Neural cell (in vitro differentiated cells): ENCODE results near the gene CERT1. TPM values are rescaled to one million over a fixed set of nuclear protein-coding genes. Genes with fewer than 3 reads are reported as not detected.

Experiments
- H2AFZ ChIP-seq: fragments of 200-600, 300-800 bp; sonication (generic), shearing (Covaris generic); 2 replicates; pipeline ENCODE4 v1.6.0; 2014; ENCODE audit warnings: low read depth, mild to moderate bottlenecking, antibody characterized with exemption, low read length, moderate library complexity
- H3F3A ChIP-seq: fragments of 200-600 bp; shearing (Covaris generic); 2 replicates; pipeline ENCODE4 v1.6.1; 2016; ENCODE audit warnings: mild to moderate bottlenecking, moderate library complexity, mixed read lengths, antibody characterized with exemption, low read length; ENCODE audit not compliant: insufficient read depth, poor library complexity, severe bottlenecking
- H3K27ac ChIP-seq: fragments of 200-600, 300-800 bp; sonication (generic), shearing (Covaris generic); 2 replicates; pipeline ENCODE4 v1.5.1; 2014; ENCODE audit warnings: mild to moderate bottlenecking, low read length, moderate library complexity
- H3K27me3 ChIP-seq: fragments of 300-800, 200-600 bp; sonication (generic), shearing (Covaris generic); 2 replicates; pipeline ENCODE4 v1.6.0; 2014; ENCODE audit warnings: mild to moderate bottlenecking, low read depth, low read length, moderate library complexity; ENCODE audit not compliant: insufficient read depth
- H3K36me3 ChIP-seq: fragments of 300-800, 200-600 bp; sonication (generic), shearing (Covaris generic); 2 replicates; pipeline ENCODE4 v1.5.1; 2014; ENCODE audit warnings: mild to moderate bottlenecking, antibody characterized with exemption, low read length, moderate library complexity; ENCODE audit not compliant: insufficient read depth
- H3K4me2 ChIP-seq: fragments of 300-800, 200-600 bp; sonication (generic), shearing (Covaris generic); 2 replicates; pipeline ENCODE4 v1.6.0; 2014; ENCODE audit warnings: mild to moderate bottlenecking, low read length
- H3K4me3 ChIP-seq: fragments of 300-800, 200-600 bp; sonication (generic), shearing (Covaris generic); 2 replicates; pipeline ENCODE4 v1.5.1; 2014; ENCODE audit warnings: mild to moderate bottlenecking, low read length, moderate library complexity
- H3K79me2 ChIP-seq: fragments of 200-600 bp; shearing (Covaris generic); replicated peaks from 2 replicates; pipeline ENCODE4 v1.6.0; 2014; ENCODE audit warnings: mild to moderate bottlenecking, low read length, moderate library complexity; ENCODE audit not compliant: insufficient read depth
- H3K9ac ChIP-seq: fragments of 300-800, 200-600 bp; sonication (generic), shearing (Covaris generic); 2 replicates; pipeline ENCODE4 v1.6.1; 2016; ENCODE audit warnings: mild to moderate bottlenecking, low read length, mixed read lengths
- H3K9me2 ChIP-seq: fragments of 200-600 bp; shearing (Covaris generic); 2 replicates; pipeline ENCODE4 v1.6.1; 2016; ENCODE audit warnings: mild to moderate bottlenecking, low read length, mixed read lengths; ENCODE audit not compliant: insufficient read depth
- H3K9me3 ChIP-seq: fragments of 200-600, 300-800 bp; sonication (generic), shearing (Covaris generic); 2 replicates; pipeline ENCODE4 v1.6.1; 2016; ENCODE audit warnings: mild to moderate bottlenecking, mixed run types, low read length, moderate library complexity, mixed read lengths
- H4K20me1 ChIP-seq: fragments of 200-600 bp; shearing (Covaris generic); 2 replicates; pipeline ENCODE4 v1.6.1; 2016; ENCODE audit warnings: mild to moderate bottlenecking, mixed run types; ENCODE audit not compliant: insufficient read depth
- EP300 ChIP-seq: fragments of 450-650 bp; conservative IDR thresholded peaks from 2 replicates; pipeline ENCODE4 v1.6.1; 2014; ENCODE audit warnings: antibody characterized with exemption, mild to moderate bottlenecking, moderate library complexity; ENCODE audit not compliant: poor library complexity, severe bottlenecking
- EZH2 ChIP-seq: fragments of 200-600, 300-800 bp; shearing (Covaris generic), sonication (generic); IDR thresholded peaks from 2 replicates; pipeline ENCODE4 v1.6.1; 2014; ENCODE audit warnings: antibody characterized with exemption, low read length, borderline replicate concordance, mild to moderate bottlenecking; ENCODE audit not compliant: insufficient read depth, poor library complexity, severe bottlenecking
- MXI1 ChIP-seq: fragments of 450-650 bp; conservative IDR thresholded peaks from 2 replicates; pipeline ENCODE4 v1.6.1; 2014; ENCODE audit warnings: antibody characterized with exemption, mild to moderate bottlenecking; ENCODE audit not compliant: poor library complexity, severe bottlenecking
- POLR2AphosphoS5 ChIP-seq: IDR thresholded peaks from 2 replicates; pipeline ENCODE4 v1.6.1; 2012
- RAD21 ChIP-seq: fragments of 450-650 bp; conservative IDR thresholded peaks from 2 replicates; pipeline ENCODE4 v1.6.1; 2014; ENCODE audit warnings: antibody characterized with exemption, mild to moderate bottlenecking, moderate library complexity
- SMC3 ChIP-seq: fragments of 450-650 bp; conservative IDR thresholded peaks from 2 replicates; pipeline ENCODE4 v1.6.1; 2014; ENCODE audit warnings: antibody characterized with exemption, mild to moderate bottlenecking, moderate library complexity; ENCODE audit not compliant: poor library complexity
- TAF1 ChIP-seq: IDR thresholded peaks from 2 replicates; pipeline ENCODE4 v1.6.1; 2012; ENCODE audit warnings: low read depth
- polyA plus RNA-seq: library from polyadenylated mRNA; depleted of rRNA; stranded (reverse); fragments of >200 nt; gene quantifications from 2 replicates; pipeline ENCODE4 v1.2.3, GENCODE V29; 2014
- TF ChIP-seq, protein P1 (sequence below): IDR thresholded peaks from 2 replicates; pipeline ENCODE4 v1.6.1; 2012; ENCODE audit warnings: borderline replicate concordance
- TF ChIP-seq, protein P2 (sequence below): fragments of 450-650 bp; IDR thresholded peaks from 2 replicates; pipeline ENCODE4 v1.5.1; 2014; ENCODE audit warnings: antibody characterized with exemption, mild to moderate bottlenecking, moderate library complexity; ENCODE audit not compliant: poor library complexity, severe bottlenecking

The CERT1 gene
- polyA plus RNA-seq, 1 donor from 2014 or later: 24.3 TPM

DNA sequence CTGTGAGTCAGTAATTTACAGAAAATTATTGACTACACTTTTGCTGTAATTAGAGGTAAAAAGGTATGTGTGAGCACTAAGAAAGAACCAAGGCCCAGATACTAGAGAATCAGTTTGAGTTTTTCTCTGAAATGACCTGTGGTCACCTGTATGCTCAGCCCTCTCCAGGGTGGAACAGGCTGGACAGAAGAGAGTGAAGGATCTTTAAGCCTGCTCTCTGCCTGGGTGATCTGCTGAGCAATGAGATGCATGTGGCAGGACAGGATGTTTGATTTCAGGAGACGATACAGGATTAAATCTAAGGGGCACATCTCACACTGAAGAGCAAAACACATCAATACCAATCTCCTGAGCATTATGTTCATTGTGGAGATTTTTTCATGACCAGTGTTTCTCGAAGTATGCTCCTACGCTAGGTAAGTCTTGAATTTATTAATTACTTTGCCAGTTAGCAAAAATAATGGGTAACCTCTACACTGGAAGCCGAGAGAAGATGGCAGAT lies 148.9 kb downstream of the CERT1 start:
- no peaks in the 10 kb centered on the region for H3K9me2 ChIP-seq

DNA sequence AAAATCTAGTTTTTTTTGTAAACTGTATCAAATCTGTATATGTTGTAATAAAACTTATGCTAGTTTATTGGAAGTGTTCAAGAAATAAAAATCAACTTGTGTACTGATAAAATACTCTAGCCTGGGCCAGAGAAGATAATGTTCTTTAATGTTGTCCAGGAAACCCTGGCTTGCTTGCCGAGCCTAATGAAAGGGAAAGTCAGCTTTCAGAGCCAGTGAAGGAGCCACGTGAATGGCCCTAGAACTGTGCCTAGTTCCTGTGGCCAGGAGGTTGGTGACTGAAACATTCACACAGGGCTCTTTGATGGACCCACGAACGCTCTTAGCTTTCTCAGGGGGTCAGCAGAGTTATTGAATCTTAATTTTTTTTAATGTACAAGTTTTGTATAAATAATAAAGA lies 150.1 kb downstream of the CERT1 start:
- peaks cover 3% of the 10 kb centered on the region for H3F3A ChIP-seq
- H3K9ac ChIP-seq: no peak overlapping the region
- H3K4me2 ChIP-seq: no peak overlapping the region
- no peaks in the 10 kb centered on the region for H3K9me2 ChIP-seq
- TF ChIP-seq TAF1: no peak
- TF ChIP-seq RAD21: no peak
- TF ChIP-seq, protein P1, sequence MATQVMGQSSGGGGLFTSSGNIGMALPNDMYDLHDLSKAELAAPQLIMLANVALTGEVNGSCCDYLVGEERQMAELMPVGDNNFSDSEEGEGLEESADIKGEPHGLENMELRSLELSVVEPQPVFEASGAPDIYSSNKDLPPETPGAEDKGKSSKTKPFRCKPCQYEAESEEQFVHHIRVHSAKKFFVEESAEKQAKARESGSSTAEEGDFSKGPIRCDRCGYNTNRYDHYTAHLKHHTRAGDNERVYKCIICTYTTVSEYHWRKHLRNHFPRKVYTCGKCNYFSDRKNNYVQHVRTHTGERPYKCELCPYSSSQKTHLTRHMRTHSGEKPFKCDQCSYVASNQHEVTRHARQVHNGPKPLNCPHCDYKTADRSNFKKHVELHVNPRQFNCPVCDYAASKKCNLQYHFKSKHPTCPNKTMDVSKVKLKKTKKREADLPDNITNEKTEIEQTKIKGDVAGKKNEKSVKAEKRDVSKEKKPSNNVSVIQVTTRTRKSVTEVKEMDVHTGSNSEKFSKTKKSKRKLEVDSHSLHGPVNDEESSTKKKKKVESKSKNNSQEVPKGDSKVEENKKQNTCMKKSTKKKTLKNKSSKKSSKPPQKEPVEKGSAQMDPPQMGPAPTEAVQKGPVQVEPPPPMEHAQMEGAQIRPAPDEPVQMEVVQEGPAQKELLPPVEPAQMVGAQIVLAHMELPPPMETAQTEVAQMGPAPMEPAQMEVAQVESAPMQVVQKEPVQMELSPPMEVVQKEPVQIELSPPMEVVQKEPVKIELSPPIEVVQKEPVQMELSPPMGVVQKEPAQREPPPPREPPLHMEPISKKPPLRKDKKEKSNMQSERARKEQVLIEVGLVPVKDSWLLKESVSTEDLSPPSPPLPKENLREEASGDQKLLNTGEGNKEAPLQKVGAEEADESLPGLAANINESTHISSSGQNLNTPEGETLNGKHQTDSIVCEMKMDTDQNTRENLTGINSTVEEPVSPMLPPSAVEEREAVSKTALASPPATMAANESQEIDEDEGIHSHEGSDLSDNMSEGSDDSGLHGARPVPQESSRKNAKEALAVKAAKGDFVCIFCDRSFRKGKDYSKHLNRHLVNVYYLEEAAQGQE: no peak
- no peak for TF ChIP-seq EZH2
- TF ChIP-seq MXI1: no peak
- no peak for TF ChIP-seq EP300
- TF ChIP-seq POLR2AphosphoS5: no peak
- TF ChIP-seq SMC3: no peak
- TF ChIP-seq, protein P2, sequence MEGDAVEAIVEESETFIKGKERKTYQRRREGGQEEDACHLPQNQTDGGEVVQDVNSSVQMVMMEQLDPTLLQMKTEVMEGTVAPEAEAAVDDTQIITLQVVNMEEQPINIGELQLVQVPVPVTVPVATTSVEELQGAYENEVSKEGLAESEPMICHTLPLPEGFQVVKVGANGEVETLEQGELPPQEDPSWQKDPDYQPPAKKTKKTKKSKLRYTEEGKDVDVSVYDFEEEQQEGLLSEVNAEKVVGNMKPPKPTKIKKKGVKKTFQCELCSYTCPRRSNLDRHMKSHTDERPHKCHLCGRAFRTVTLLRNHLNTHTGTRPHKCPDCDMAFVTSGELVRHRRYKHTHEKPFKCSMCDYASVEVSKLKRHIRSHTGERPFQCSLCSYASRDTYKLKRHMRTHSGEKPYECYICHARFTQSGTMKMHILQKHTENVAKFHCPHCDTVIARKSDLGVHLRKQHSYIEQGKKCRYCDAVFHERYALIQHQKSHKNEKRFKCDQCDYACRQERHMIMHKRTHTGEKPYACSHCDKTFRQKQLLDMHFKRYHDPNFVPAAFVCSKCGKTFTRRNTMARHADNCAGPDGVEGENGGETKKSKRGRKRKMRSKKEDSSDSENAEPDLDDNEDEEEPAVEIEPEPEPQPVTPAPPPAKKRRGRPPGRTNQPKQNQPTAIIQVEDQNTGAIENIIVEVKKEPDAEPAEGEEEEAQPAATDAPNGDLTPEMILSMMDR: no peak
- no peaks in the 10 kb centered on the region for H4K20me1 ChIP-seq
- no peak overlapping the region for H3K4me3 ChIP-seq
- no peak overlapping the region for H2AFZ ChIP-seq
- peaks cover 37% of the 10 kb centered on the region for H3K36me3 ChIP-seq
- H3K9me3 ChIP-seq: no peaks in the 10 kb centered on the region
- no peak overlapping the region for H3K27ac ChIP-seq
- H3K79me2 ChIP-seq: no peaks in the 10 kb centered on the region
- no peaks in the 10 kb centered on the region for H3K27me3 ChIP-seq

More for the DNA sequence above, 148.9 kb downstream of the CERT1 start:
- no peaks in the 10 kb centered on the region for H3K27me3 ChIP-seq
- H3K36me3 ChIP-seq: peaks cover 27% of the 10 kb centered on the region
- H3K4me3 ChIP-seq: no peak overlapping the region
- peaks cover 3% of the 10 kb centered on the region for H3F3A ChIP-seq
- no peak overlapping the region for H3K4me2 ChIP-seq
- no peaks in the 10 kb centered on the region for H4K20me1 ChIP-seq
- TF ChIP-seq POLR2AphosphoS5 (no peak), RAD21 (no peak), EP300 (no peak)
- no peaks in the 10 kb centered on the region for H3K79me2 ChIP-seq
- H3K9me3 ChIP-seq: no peaks in the 10 kb centered on the region
- no peak overlapping the region for H3K27ac ChIP-seq
- H2AFZ ChIP-seq: no peak overlapping the region
- no peak overlapping the region for H3K9ac ChIP-seq

DNA sequence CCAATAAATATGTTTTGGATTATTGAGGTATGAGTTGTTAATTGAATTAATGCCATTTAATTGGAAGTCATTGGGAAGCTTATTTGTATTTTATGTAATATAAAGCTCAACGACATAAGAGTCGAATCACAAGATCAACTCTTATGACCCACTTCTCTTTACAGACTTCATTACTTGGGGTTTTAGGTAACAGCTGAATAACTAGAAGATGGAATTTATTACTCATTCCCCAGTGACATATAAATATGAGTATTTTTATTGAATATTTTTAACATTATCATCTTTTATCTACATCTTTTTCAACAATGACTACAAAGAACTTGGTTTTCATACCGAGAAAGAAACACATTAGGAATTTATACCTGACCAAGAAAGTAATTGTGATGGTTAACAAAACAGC lies 153.3 kb downstream of the CERT1 start:
- TF ChIP-seq MXI1 (no peak), EZH2 (no peak), SMC3 (no peak), POLR2AphosphoS5 (no peak), EP300 (no peak), TAF1 (no peak), RAD21 (no peak)
- TF ChIP-seq, protein P2: no peak
- TF ChIP-seq, protein P1: no peak
- Histone ChIP-seq H3K27me3 (no peaks in the 10 kb centered on the region), H3F3A (no peaks in the 10 kb centered on the region), H3K4me3 (no peak overlapping the region), H4K20me1 (no peaks in the 10 kb centered on the region), H3K9me3 (no peaks in the 10 kb centered on the region), H3K9ac (no peak overlapping the region), H3K36me3 (peaks cover 47% of the 10 kb centered on the region), H3K27ac (no peak overlapping the region), H2AFZ (no peak overlapping the region), H3K9me2 (no peaks in the 10 kb centered on the region), H3K4me2 (no peak overlapping the region), H3K79me2 (peaks cover 12% of the 10 kb centered on the region)
